ENCODE measurements around the gene PAGE2.
A peak's percentile ranks its signal among the peaks of the same experiment; 100 is the strongest.
"Not testable (repeated sequence)": the region's sequence is repeated elsewhere in the genome, so short reads cannot be mapped to it uniquely, and the experiment has no call there.

Gene PAGE2

GRCh38 chrX:55109306-55109705, 20.5 kb downstream of the PAGE2 start:
- H3K27me3 Mint-ChIP-seq, result no peaks in the 10 kb centered on the region

GRCh38 chrX:55111578-55112254, 22.9 kb downstream of the PAGE2 start:
- Mint-ChIP-seq H3K9me3 (no peaks in the 10 kb centered on the region), H3K4me1 (no peaks in the 10 kb centered on the region), H3K4me3 (no peak overlapping the region), H3K36me3 (ENCODE audit: low read depth) (no peaks in the 10 kb centered on the region), H3K27me3 (no peaks in the 10 kb centered on the region), H3K27ac (no peak overlapping the region)
- ATAC-seq, result no peak
- no peak for DNase-seq

More at GRCh38 chrX:55109306-55109705, 20.5 kb downstream of the PAGE2 start:
- DNase-seq, result no peak
- Mint-ChIP-seq H3K27ac (no peak overlapping the region), H3K9me3 (no peaks in the 10 kb centered on the region), H3K4me1 (no peaks in the 10 kb centered on the region), H3K4me3 (no peak overlapping the region), H3K36me3 (ENCODE audit: low read depth) (no peaks in the 10 kb centered on the region)
- ATAC-seq, result no peak

GRCh38 chrX:55116589-55116988, 27.8 kb downstream of the PAGE2 start:
- DNase-seq; ATAC-seq; H3K27me3 Mint-ChIP-seq; H3K9me3 Mint-ChIP-seq; H3K4me3 Mint-ChIP-seq; H3K36me3 Mint-ChIP-seq (ENCODE audit: low read depth); H3K27ac Mint-ChIP-seq: not testable (repeated sequence)
- H3K4me1 Mint-ChIP-seq, result peaks cover 18% of the 10 kb centered on the region

GRCh38 chrX:55118574-55118973, 29.8 kb downstream of the PAGE2 start:
- ATAC-seq (no peak), DNase-seq (no peak)
- Mint-ChIP-seq H3K36me3 (ENCODE audit: low read depth) (no peaks in the 10 kb centered on the region), H3K27me3 (no peaks in the 10 kb centered on the region), H3K27ac (no peak overlapping the region), H3K9me3 (no peaks in the 10 kb centered on the region), H3K4me1 (peaks cover 18% of the 10 kb centered on the region), H3K4me3 (no peak overlapping the region)

- H3K27me3 Mint-ChIP-seq, result no peaks in the 10 kb centered on the region
- no peak for ATAC-seq
- peaks cover 18% of the 10 kb centered on the region for H3K4me1 Mint-ChIP-seq
Observed at GRCh38 chrX:55119271-55119670, 30.5 kb downstream of the PAGE2 start.

GRCh38 chrX:55119712-55120111, 30.9 kb downstream of the PAGE2 start:
- Mint-ChIP-seq H3K36me3 (ENCODE audit: low read depth) (no peaks in the 10 kb centered on the region), H3K27me3 (no peaks in the 10 kb centered on the region), H3K4me1 (peaks cover 18% of the 10 kb centered on the region), H3K27ac (no peak overlapping the region), H3K9me3 (no peaks in the 10 kb centered on the region), H3K4me3 (no peak overlapping the region)
- ATAC-seq (no peak), DNase-seq (no peak)

More at GRCh38 chrX:55119271-55119670, 30.5 kb downstream of the PAGE2 start:
- no peaks in the 10 kb centered on the region for H3K9me3 Mint-ChIP-seq
- no peak overlapping the region for H3K27ac Mint-ChIP-seq
- no peak for DNase-seq
- H3K36me3 Mint-ChIP-seq (ENCODE audit: low read depth), result no peaks in the 10 kb centered on the region
- no peak overlapping the region for H3K4me3 Mint-ChIP-seq

- no peak for DNase-seq
- H3K4me3 Mint-ChIP-seq, result no peak overlapping the region
- H3K36me3 Mint-ChIP-seq (ENCODE audit: low read depth), result no peaks in the 10 kb centered on the region
- H3K4me1 Mint-ChIP-seq, result peaks cover 18% of the 10 kb centered on the region
- no peaks in the 10 kb centered on the region for H3K27me3 Mint-ChIP-seq
- no peak overlapping the region for H3K27ac Mint-ChIP-seq
- no peaks in the 10 kb centered on the region for H3K9me3 Mint-ChIP-seq
- no peak for ATAC-seq
Observed at GRCh38 chrX:55120761-55121358, 32.0 kb downstream of the PAGE2 start.

- ATAC-seq, result no peak
- H3K27ac Mint-ChIP-seq, result no peak overlapping the region
- no peak for DNase-seq
- no peaks in the 10 kb centered on the region for H3K9me3 Mint-ChIP-seq
- H3K4me1 Mint-ChIP-seq, result peaks cover 13% of the 10 kb centered on the region
- no peak overlapping the region for H3K4me3 Mint-ChIP-seq
- H3K27me3 Mint-ChIP-seq, result peaks cover 2% of the 10 kb centered on the region
- no peaks in the 10 kb centered on the region for H3K36me3 Mint-ChIP-seq (ENCODE audit: low read depth)
Observed at GRCh38 chrX:55123900-55124299, 35.1 kb downstream of the PAGE2 start.

GRCh38 chrX:55127692-55128091, 38.9 kb downstream of the PAGE2 start:
- DNase-seq, result no peak
- Mint-ChIP-seq H3K4me1 (no peaks in the 10 kb centered on the region), H3K27ac (no peak overlapping the region), H3K36me3 (ENCODE audit: low read depth) (no peaks in the 10 kb centered on the region), H3K9me3 (no peaks in the 10 kb centered on the region), H3K27me3 (peaks cover 2% of the 10 kb centered on the region), H3K4me3 (no peak overlapping the region)
- ATAC-seq, result no peak

- H3K27ac Mint-ChIP-seq, result no peak overlapping the region
- no peak for DNase-seq
- no peak for ATAC-seq
- H3K9me3 Mint-ChIP-seq, result no peaks in the 10 kb centered on the region
- no peak overlapping the region for H3K4me3 Mint-ChIP-seq
- H3K27me3 Mint-ChIP-seq, result peaks cover 2% of the 10 kb centered on the region
- H3K36me3 Mint-ChIP-seq (ENCODE audit: low read depth), result no peaks in the 10 kb centered on the region
- no peaks in the 10 kb centered on the region for H3K4me1 Mint-ChIP-seq
Observed at GRCh38 chrX:55129361-55129760, 40.5 kb downstream of the PAGE2 start.

- Mint-ChIP-seq H3K27ac (no peak overlapping the region), H3K9me3 (no peaks in the 10 kb centered on the region), H3K27me3 (peaks cover 2% of the 10 kb centered on the region), H3K36me3 (ENCODE audit: low read depth) (no peaks in the 10 kb centered on the region), H3K4me3 (no peak overlapping the region), H3K4me1 (no peaks in the 10 kb centered on the region)
- ATAC-seq (no peak), DNase-seq (no peak)
Observed at GRCh38 chrX:55130481-55130880, 41.7 kb downstream of the PAGE2 start.

GRCh38 chrX:55132416-55132815, 43.6 kb downstream of the PAGE2 start:
- H3K9me3 Mint-ChIP-seq, result no peaks in the 10 kb centered on the region
- H3K4me3 Mint-ChIP-seq, result no peak overlapping the region
- ATAC-seq (no peak), DNase-seq (no peak)
- H3K27ac Mint-ChIP-seq, result no peak overlapping the region
- H3K36me3 Mint-ChIP-seq (ENCODE audit: low read depth), result no peaks in the 10 kb centered on the region
- H3K4me1 Mint-ChIP-seq, result no peaks in the 10 kb centered on the region
- peaks cover 2% of the 10 kb centered on the region for H3K27me3 Mint-ChIP-seq

- Mint-ChIP-seq H3K9me3 (no peaks in the 10 kb centered on the region), H3K4me1 (no peaks in the 10 kb centered on the region), H3K4me3 (no peak overlapping the region), H3K27ac (no peak overlapping the region), H3K27me3 (no peaks in the 10 kb centered on the region), H3K36me3 (ENCODE audit: low read depth) (no peaks in the 10 kb centered on the region)
- DNase-seq (peak; percentile 10), ATAC-seq (no peak)
Observed at GRCh38 chrX:55135171-55135570, 46.4 kb downstream of the PAGE2 start.

- not testable (repeated sequence) for DNase-seq; H3K9me3 Mint-ChIP-seq; H3K36me3 Mint-ChIP-seq (ENCODE audit: low read depth); H3K4me1 Mint-ChIP-seq; ATAC-seq; H3K27ac Mint-ChIP-seq; H3K27me3 Mint-ChIP-seq; H3K4me3 Mint-ChIP-seq
Observed at GRCh38 chrX:55140800-55141199, 52.0 kb downstream of the PAGE2 start.

Measured in activated naive CD8-positive, alpha-beta T cell treated with anti-CD3 and anti-CD28 coated beads, Interleukin-2, amount 50 U/mL, for 24 hours (primary cell).